T47D (cell line): ENCODE measurements around the gene SLC12A1.

Source experiments
- DNase-seq, 2 experiments: peaks; one replicate each; pipeline versions ENCODE4 v3.0.0 to v3.0.0-alpha.2; 2011 to 2012; ENCODE audit warnings: low read depth in 1 of 2, low spot score in 1 of 2
- JUND ChIP-seq: IDR thresholded peaks from 2 replicates; pipeline ENCODE4 v1.6.1; 2012; ENCODE audit warnings: low read depth
- in situ Hi-C: cut with HindIII; loops from 2 replicates; pipeline ENCODE4 v1.10.0; 2016; ENCODE audit warnings: low sequenced_read_pairs, low pct_unique_long_range_greater_than_20kb

SLC12A1 gene

DNA sequence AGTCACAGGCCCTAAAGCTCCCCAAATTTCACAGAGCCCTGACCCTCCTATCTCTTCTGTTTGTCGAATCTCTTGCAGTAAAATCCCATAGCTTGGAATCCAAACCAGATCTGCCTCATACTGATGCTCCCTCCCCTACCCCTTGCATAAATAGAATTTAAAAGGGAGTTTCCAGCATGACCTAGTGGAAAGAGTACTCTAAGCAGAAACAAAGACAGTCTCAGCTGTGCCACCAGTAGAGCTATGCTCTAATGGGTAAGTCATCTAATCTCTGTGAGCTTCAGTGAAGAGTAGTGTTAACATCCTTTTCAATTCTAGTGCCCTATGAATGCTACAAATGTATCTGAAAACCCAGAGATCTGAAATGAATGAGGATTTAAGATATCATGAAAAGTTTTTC is 4.0 kb upstream of the SLC12A1 start:
- DNase-seq: no peak
- in situ Hi-C loops: no loop called here
- TF ChIP-seq JUND: no peak

DNA sequence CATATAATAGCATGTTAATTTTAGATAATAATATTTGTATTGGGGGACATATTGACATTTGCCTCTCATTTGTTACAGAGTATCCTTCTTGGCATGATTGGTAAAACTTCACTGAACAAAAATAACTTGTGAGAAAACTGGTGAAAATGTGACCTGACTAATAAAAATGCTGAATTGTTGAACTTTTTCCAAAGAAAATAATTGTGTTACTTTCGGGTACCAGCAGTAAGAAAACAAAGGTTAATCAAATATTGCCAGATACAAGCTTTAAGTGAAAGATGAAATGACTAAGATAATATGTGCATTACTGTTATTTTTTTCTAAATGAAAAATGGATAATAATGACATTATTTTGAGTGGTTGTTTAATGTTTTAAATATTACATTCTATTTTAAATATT is 15.2 kb downstream of the SLC12A1 start:
- DNase-seq: no peak
- no peak for TF ChIP-seq JUND
- in situ Hi-C loops: no loop called here

GRCh38 chr15:48221885-48222284 is 15.8 kb downstream of the SLC12A1 start:
- TF ChIP-seq JUND: no peak
- in situ Hi-C loops: no loop called here
- no peak for DNase-seq

- in situ Hi-C loops: no loop called here
- no peak for TF ChIP-seq JUND
- no peak for DNase-seq
Observed at GRCh38 chr15:48222627-48223026, 16.5 kb downstream of the SLC12A1 start.

DNA sequence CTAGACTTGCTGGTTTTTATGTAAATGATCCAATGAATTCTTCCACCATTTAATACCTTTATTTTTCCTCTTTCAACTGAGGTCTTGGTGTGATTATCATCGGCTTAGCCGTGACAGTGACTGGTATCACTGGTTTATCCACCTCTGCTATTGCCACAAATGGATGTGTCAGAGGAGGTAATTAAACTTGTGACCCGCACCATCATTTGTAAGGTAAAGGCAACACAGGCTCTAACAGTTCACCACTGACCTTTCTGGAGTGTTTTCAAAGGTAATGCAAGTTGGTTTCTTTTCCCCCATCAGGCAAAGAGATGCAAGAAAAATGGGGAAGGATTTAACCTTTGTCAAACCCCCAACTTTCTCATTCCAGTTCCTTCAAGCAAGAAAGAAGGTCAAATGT is 19.7 kb downstream of the SLC12A1 start:
- peak in 1 of 2 experiments; percentile 39 for DNase-seq
- TF ChIP-seq JUND: no peak
- in situ Hi-C loops: no loop called here

- TF ChIP-seq JUND: no peak
- in situ Hi-C loops: no loop called here
Observed at GRCh38 chr15:48230498-48230897, 24.4 kb downstream of the SLC12A1 start.

DNA sequence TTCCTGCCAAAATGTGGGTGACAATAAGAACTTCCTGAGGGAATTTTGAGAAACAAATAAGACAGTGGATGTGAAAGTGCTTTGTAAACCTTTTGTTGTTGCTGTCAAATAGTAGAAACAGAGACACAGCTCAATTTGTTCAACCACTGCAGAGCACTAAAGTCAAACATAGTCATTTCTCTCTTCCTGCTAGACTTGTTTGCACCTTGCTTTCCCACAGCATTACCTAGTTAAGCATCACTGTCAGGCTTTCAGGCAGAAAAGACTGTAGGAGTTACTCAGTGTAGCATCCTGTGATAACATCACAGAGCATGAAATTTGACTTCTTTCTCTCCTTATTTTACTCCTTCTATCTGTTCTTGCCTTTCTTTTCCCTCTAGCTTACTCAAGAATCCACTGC is 27.1 kb downstream of the SLC12A1 start:
- in situ Hi-C loops: no loop called here
- no peak for TF ChIP-seq JUND
- DNase-seq: peak in 1 of 2 experiments; percentile 15

More at GRCh38 chr15:48230498-48230897, 24.4 kb downstream of the SLC12A1 start:
- DNase-seq: no peak

DNA sequence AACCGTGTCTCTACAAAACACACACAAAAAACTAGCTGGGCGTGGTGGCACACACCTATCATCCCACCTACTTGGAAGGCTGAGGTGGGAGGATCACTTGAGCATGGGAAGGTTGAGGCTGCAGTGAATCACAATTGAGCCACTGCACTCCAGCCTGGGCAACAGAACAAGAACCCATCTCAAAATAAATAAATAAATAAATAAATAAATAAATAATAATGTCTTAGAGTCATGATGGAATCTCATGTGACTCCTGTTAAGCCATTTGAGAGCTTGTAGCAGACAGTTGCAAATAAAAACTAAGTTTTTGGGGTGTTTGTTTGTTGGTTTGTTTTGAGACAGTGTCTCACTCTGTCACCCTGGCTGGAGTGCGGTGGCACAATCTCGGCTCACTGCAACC is 33.2 kb downstream of the SLC12A1 start:
- TF ChIP-seq JUND: no peak

DNA sequence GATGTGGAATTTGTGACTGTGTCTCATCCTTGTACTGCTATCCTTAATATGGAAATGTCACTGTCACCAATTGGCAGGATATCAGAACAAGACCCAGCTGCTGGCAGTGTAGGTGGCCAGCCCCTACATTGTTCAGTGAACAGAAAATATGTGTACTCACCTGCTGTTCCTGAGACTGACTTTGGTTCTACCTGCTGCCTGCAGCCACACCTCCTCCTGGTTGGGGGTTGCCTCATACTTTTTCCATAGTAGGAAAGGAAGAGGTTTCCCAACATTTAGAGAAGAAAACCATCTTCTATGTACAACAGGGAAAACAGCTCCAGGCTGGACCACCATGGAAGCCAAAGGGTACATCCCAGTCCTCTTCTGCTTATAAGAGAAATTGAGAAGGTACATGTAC is 35.9 kb downstream of the SLC12A1 start:
- TF ChIP-seq JUND: no peak
- in situ Hi-C loops: no loop called here
- DNase-seq: no peak

More for the DNA sequence above, 33.2 kb downstream of the SLC12A1 start:
- no peak for DNase-seq
- in situ Hi-C loops: no loop called here

- in situ Hi-C loops: no loop called here
- no peak for DNase-seq
- no peak for TF ChIP-seq JUND
Observed at GRCh38 chr15:48242535-48242934, 36.4 kb downstream of the SLC12A1 start.

DNA sequence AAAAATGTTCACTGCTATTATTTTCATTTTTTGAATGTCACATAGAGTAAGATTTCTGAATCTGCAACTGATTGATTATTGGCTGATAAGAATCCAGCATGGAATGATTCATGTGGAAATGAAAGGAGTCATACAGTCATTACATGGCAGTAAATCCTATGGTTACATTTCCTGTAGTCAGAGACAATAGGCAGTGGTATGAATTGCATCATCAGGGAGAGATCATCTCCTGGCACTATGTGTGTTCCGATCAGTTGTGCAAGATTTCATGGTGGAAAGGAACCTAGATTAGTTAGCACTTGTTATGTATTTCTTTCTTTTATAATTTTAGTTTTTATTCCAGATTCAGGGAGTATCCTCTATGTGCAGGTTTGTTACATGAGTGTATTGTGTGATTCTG is 38.8 kb downstream of the SLC12A1 start:
- DNase-seq: no peak
- in situ Hi-C loops: no loop called here
- TF ChIP-seq JUND: no peak

DNA sequence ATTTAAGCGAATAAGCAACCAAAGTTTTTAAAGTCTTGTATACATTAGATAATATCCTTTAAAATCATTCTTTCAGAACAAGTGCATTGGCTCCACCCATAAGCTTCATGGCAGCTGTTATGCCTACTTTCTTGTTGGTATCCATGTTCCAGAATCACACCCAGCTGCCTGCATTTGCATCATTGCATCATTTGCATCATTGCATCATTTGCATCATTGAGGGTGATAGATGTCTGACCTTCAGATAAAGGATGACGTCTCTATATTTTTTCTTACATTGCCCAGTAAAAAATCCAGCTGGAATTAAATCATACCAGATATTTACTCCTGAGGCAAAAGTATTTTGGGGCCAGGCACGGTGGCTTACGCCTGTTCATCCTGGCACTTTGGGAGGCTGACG is 42.3 kb downstream of the SLC12A1 start:
- in situ Hi-C loops: no loop called here
- TF ChIP-seq JUND: no peak
- no peak for DNase-seq

DNA sequence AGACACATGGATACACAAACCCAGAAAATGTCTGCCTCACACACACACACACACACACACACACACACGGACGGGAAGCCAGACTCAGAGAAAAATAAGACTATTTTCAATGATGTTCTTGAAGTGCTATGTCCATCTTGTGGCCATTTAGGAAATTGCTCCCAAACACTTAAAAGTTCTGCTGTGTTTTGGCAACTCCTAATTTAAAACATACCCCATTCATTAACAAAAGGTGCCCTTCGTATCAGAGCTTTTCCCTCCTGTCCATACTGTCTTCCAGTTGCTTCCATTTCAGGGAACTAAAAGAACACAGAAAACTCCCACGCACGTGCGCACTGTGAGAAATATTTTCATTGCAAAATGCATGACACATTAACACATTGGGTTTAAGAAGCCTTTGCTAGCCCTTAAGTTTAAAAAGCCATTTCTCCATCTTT is 44.6 kb downstream of the SLC12A1 start:
- in situ Hi-C loops: no loop called here
- no peak for TF ChIP-seq JUND

GRCh38 chr15:48253172-48253571 is 47.1 kb downstream of the SLC12A1 start:
- no peak for TF ChIP-seq JUND
- in situ Hi-C loops: no loop called here
- DNase-seq: no peak

More for the DNA sequence above, 44.6 kb downstream of the SLC12A1 start:
- DNase-seq: peak; percentile 42 to 84

DNA sequence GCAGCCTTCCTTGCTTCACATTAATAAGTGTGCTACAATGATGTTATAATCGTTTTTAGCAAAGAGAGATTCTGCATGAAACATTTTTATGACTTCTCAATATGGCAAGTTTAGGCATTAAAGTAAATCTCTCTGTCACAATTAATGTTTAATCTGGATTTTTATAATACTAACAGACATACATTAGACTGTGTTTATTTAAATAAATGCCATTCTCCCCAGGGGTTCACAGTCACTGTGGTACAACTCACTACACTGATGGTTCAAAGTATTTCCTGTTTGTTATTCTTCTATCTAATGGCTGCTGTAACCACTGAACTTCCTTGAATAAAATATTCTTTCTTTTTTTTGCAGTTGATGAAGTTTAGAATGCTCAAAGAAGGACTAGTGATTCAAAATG is 59.0 kb downstream of the SLC12A1 start:
- in situ Hi-C loops: no loop called here
- TF ChIP-seq JUND: no peak
- no peak for DNase-seq
